LNCAP (cell line): Measurements from ENCODE around the gene UNK.

Experiments
- CTCF ChIP-seq: fragments of 450-650 bp; IDR thresholded peaks from 2 replicates; pipeline ENCODE4 v1.5.1; 2017; ENCODE audit warnings: mild to moderate bottlenecking

UNK gene

GRCh38 chr17:75752405-75752709 lies 32.2 kb upstream of the UNK start:
- no peak for TF ChIP-seq CTCF

GRCh38 chr17:75752802-75753513 lies 31.6 kb upstream of the UNK start:
- no peak; the same call in 1 of the 2 replicates for TF ChIP-seq CTCF

- no peak for TF ChIP-seq CTCF
Measured at GRCh38 chr17:75753514-75754377, 30.9 kb upstream of the UNK start.

GRCh38 chr17:75754378-75755204 lies 30.0 kb upstream of the UNK start:
- TF ChIP-seq CTCF, result no peak

GRCh38 chr17:75755205-75755901 lies 29.3 kb upstream of the UNK start:
- no peak for TF ChIP-seq CTCF

GRCh38 chr17:75755990-75756389 lies 28.6 kb upstream of the UNK start:
- TF ChIP-seq CTCF, result no peak

- TF ChIP-seq CTCF, result no peak
Measured at GRCh38 chr17:75756451-75757085, 28.0 kb upstream of the UNK start.
